Measurements from ENCODE around the gene APH1B.

APH1B gene

GRCh38 chr15:63258658-63259057, 18.7 kb upstream of the APH1B start:
- peak; percentile 37 for DNase-seq (ENCODE audit: low read depth)
- H3K4me3 ChIP-seq (ENCODE audit: control insufficient read depth, low read depth, low read length), result no peak overlapping the region
- TF ChIP-seq CTCF (conservative IDR thresholded peaks at IDR 0.05; ENCODE audit: control insufficient read depth, insufficient read depth, low read depth, low read length), result no peak

DNA sequence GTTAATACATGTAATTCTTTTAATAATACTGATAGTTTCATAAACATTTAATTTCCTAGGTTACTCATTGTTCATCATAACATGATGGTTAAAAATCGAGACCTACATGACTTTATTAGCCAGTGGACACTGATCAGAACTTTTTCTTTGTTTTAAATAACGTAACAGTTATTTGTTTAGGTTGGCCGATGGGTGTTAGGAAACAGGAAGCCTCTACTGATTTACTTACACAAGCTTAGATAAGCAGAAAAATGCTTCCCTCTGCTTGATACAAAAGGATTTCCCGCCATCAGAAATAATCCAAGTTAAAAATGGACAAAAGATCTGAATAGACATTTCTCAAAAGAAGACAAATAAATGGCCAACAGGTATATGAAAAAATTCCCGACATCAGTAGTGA, 16.6 kb upstream of the APH1B start:
- TF ChIP-seq CTCF (conservative IDR thresholded peaks at IDR 0.05; ENCODE audit: control insufficient read depth, insufficient read depth, low read depth, low read length), result no peak
- no peak overlapping the region for H3K4me3 ChIP-seq (ENCODE audit: control insufficient read depth, low read depth, low read length)
- DNase-seq (ENCODE audit: low read depth), result no peak

GRCh38 chr15:63261311-63261710, 16.1 kb upstream of the APH1B start:
- DNase-seq (ENCODE audit: low read depth), result no peak
- H3K4me3 ChIP-seq (ENCODE audit: control insufficient read depth, low read depth, low read length), result no peak overlapping the region
- TF ChIP-seq CTCF (conservative IDR thresholded peaks at IDR 0.05; ENCODE audit: control insufficient read depth, insufficient read depth, low read depth, low read length), result no peak

DNA sequence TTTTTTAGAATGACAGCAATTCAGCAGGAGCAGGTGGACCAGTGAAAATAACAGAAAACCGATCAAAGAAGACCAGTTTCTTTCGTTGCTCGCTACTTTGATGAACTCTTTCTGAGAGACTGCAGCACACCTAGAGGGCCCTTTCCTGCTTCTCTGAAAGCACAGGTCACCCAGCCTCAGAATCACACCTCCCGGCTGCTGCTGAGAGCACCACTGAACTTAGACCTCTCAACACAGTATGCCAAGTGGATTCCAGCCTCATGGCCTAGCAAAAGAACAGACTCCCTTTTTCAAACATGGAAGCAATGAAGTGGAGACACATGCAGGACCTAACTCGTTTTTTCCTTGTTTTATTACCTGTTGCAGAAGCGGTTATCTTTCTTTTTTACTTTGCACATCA, 13.9 kb upstream of the APH1B start:
- no peak for DNase-seq (ENCODE audit: low read depth)
- no peak overlapping the region for H3K4me3 ChIP-seq (ENCODE audit: control insufficient read depth, low read depth, low read length)
- no peak for TF ChIP-seq CTCF (conservative IDR thresholded peaks at IDR 0.05; ENCODE audit: control insufficient read depth, insufficient read depth, low read depth, low read length)

- DNase-seq (ENCODE audit: low read depth), result peak; percentile 77
- no peak for TF ChIP-seq CTCF (conservative IDR thresholded peaks at IDR 0.05; ENCODE audit: control insufficient read depth, insufficient read depth, low read depth, low read length)
These were observed 12.6 kb upstream of the APH1B start for GRCh38 chr15:63264688-63265293.

GRCh38 chr15:63274427-63274826, 3.0 kb upstream of the APH1B start:
- TF ChIP-seq CTCF (conservative IDR thresholded peaks at IDR 0.05; ENCODE audit: control insufficient read depth, insufficient read depth, low read depth, low read length), result no peak
- H3K4me3 ChIP-seq (ENCODE audit: control insufficient read depth, low read depth, low read length), result no peak overlapping the region
- no peak for DNase-seq (ENCODE audit: low read depth)

More at GRCh38 chr15:63264688-63265293, 12.6 kb upstream of the APH1B start:
- H3K4me3 ChIP-seq (ENCODE audit: control insufficient read depth, low read depth, low read length), result no peak overlapping the region
